Mesenteric fat pad (tissue), 1 donor: Measurements from ENCODE around the gene TSHZ2. TPM values are rescaled to one million over a fixed set of nuclear protein-coding genes. Genes with fewer than 3 reads are reported as not detected.
"Not testable (repeated sequence)": the region's sequence is repeated elsewhere in the genome, so short reads cannot be mapped to it uniquely, and the experiment has no call there.

Experiments
- DNase-seq: peaks from one replicate; pipeline ENCODE4 v3.0.0-alpha.2; 2020; ENCODE audit warnings: low spot score
- total RNA-seq: library from RNA; stranded (reverse); fragmentation: NEBNext Ultra II Directional; extraction: Animal tissue kit (Norgen Biotek cat#: 25700); gene quantifications from one replicate; pipeline ENCODE4 v1.2.1, GENCODE V29; 2021
- donor health status: DM: yes; HTN: yes; CAD: no.

The TSHZ2 gene
- total RNA-seq, 1 donor from 2014 or later: 60.5 TPM

- DNase-seq: no peak
Measured at GRCh38 chr20:53399592-53400335, 427.6 kb downstream of the TSHZ2 start.

GRCh38 chr20:53402233-53403005, 430.3 kb downstream of the TSHZ2 start:
- DNase-seq: no peak

GRCh38 chr20:53403029-53403428, 430.9 kb downstream of the TSHZ2 start:
- DNase-seq: no peak

GRCh38 chr20:53405139-53405538, 433.0 kb downstream of the TSHZ2 start:
- DNase-seq: no peak

GRCh38 chr20:53406580-53406979, 434.4 kb downstream of the TSHZ2 start:
- DNase-seq: no peak

- no peak for DNase-seq
Measured at GRCh38 chr20:53408691-53409446, 436.7 kb downstream of the TSHZ2 start.

- no peak for DNase-seq
Measured at GRCh38 chr20:53409447-53409717, 437.2 kb downstream of the TSHZ2 start.

GRCh38 chr20:53411129-53411528, 439.0 kb downstream of the TSHZ2 start:
- no peak for DNase-seq

GRCh38 chr20:53411891-53412290, 439.7 kb downstream of the TSHZ2 start:
- DNase-seq: no peak

- no peak for DNase-seq
Measured at GRCh38 chr20:53412577-53413185, 440.5 kb downstream of the TSHZ2 start.

- no peak for DNase-seq
Measured at GRCh38 chr20:53413186-53413631, 441.1 kb downstream of the TSHZ2 start.

GRCh38 chr20:53413845-53414244, 441.7 kb downstream of the TSHZ2 start:
- not testable (repeated sequence) for DNase-seq

GRCh38 chr20:53419693-53420460, 447.7 kb downstream of the TSHZ2 start:
- DNase-seq: no peak

- DNase-seq: no peak
Measured at GRCh38 chr20:53421343-53421742, 449.2 kb downstream of the TSHZ2 start.

- no peak for DNase-seq
Measured at GRCh38 chr20:53422039-53422438, 449.9 kb downstream of the TSHZ2 start.

- DNase-seq: no peak
Measured at GRCh38 chr20:53423587-53424146, 451.5 kb downstream of the TSHZ2 start.

GRCh38 chr20:53425481-53425880, 453.3 kb downstream of the TSHZ2 start:
- no peak for DNase-seq

- no peak for DNase-seq
Measured at GRCh38 chr20:53425941-53426340, 453.8 kb downstream of the TSHZ2 start.

- DNase-seq: no peak
Measured at GRCh38 chr20:53426766-53427312, 454.7 kb downstream of the TSHZ2 start.

- DNase-seq: no peak
Measured at GRCh38 chr20:53427951-53428350, 455.8 kb downstream of the TSHZ2 start.
